Activated CD4-positive, alpha-beta T cell treated with anti-CD3 and anti-CD28 coated beads for 4 hours (primary cell): ENCODE results near the gene SLC30A3.
"Not testable (repeated sequence)": the region's sequence is repeated elsewhere in the genome, so short reads cannot be mapped to it uniquely, and the experiment has no call there.

Experiments used
- DNase-seq, 2 donors: peaks; one replicate each; pipeline ENCODE4 v3.0.0-alpha.2; 2020

The SLC30A3 gene

DNA sequence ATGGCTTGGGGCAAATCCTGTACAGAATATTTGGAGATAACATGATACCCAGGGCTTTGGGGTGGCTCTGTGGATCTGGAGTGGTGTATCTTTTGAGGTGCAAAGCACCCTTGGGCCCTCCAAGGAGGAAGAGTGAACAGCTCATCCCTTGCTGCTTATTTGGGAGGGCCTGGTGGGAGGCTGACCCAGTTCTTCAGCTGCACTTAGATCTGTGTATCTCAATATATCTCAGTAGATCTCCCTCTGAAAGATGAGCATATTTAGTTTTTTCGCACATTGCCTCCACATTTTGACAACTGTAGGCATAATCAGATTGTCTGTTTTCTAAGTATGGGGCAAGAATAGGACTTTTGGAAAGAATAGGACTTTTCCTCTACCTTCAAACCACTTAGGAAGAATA is 22.1 kb upstream of the SLC30A3 start:
- no peak for DNase-seq

DNA sequence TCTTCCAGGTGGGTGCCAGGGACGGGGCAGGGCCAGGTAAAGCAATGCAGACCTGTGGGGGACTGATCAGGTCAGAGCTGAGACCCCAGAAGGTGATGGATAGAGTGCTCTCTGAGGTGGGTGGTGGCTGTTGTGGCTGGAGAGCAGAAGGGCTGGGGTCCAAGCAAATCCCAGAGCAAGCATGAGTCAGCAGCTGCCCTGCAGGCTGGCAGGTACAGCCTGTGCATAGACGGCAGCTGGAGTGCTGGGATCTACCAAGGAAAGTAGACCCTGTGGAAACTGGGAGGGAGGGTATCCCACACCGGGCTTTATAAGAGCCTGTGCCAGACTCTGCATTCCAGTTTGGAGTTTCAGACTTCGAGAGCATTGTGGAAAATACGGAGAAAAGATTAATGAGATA is 20.0 kb upstream of the SLC30A3 start:
- DNase-seq: no peak

DNA sequence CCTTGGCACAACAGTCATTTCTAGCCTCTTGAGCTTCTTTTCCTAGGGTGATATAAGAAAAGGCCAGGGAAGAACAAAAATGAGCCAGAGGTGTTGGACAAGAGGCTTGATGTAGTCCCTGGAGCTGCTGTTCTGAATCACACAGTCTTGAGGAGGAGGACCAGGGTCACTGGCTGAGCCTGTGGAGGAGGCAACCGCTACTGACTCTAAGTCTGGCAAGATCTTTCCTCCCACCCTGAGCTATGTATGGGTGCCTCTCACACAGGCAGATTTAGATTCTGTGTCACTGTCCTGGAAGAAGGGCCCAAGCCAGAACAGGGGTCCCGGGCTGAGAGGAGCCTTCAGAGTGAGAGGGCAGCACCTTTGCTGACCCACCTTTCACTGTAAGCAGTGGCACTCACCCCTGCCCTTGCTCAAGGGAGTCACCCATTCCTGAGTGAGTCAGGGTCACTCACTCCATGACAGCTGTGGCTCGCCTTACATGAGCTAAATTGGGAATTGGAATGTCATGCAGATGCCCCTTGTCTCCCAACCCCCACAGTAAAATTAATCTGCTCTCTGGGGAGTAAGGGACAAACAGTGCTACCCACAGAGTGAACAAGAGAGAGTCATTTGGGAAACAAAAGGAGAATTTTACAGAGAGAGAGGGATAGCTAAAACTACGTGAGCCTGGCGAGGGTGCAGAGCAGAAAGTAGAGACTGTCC is 19.2 kb upstream of the SLC30A3 start, which contains the start of gene TRIM54:
TSS of gene TRIM54 (plus strand) at position 575 of the 705 bp plus-strand sequence. CDS start 303 bp downstream, outside the sequence.
- no peak for DNase-seq

DNA sequence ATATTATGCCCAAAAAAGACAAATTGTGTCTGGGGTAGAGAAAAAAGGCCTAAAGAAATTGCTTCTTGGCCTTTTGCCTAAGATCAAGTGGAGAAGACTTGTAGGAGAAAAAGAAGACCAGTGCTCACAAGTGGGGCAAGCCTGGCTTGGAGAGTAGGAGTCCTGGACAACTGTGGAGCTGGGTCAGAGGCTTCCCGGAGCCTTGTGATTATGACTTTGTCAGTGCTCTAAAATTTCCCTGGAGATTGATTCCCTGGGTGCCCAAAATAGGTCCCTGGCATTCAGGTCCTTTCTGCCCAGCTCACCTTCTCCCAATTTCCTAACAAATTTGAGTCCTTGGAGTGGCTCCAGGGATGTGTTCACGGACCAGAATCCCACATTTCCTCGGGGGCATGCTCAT is 18.6 kb upstream of the SLC30A3 start:
- no peak for DNase-seq

DNA sequence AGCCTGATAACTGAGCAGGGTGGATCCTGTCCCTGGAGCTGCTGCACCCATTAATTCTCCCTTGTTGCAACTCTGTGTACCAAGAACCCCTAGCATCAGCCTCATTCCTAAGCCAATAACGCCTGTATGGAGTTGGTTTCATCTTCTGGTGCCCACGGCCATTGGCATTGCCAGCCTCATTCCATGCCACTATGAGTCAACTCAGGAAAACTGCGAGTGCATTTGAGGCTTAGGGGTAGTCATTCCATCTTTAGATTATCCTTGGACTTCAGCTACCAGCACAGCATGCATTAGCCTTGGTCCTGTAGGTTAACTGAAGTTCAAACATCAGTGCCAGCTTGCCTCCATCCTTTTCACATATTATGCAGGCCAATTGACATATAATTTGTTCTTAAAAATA is 18.0 kb upstream of the SLC30A3 start:
- DNase-seq: no peak

DNA sequence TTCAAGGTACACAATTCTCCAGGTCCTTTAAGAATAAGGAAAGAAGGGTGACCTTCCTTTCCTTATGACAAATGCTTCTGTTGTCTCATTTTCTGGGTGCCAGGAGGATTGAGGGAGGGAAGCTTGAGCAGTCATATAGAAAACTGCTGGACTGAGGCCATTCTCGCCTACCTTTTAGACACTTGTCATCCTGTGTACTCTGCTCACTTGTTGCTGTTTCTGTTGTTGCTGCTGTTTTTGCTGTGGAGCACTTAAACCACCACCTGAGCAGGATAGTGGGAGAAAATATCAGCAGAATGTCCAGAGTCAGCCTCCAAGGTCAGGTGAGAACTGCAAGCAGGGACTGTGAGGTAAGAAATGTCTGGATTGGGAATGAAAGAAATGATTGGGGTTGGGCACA is 15.2 kb upstream of the SLC30A3 start:
- DNase-seq: no peak

DNA sequence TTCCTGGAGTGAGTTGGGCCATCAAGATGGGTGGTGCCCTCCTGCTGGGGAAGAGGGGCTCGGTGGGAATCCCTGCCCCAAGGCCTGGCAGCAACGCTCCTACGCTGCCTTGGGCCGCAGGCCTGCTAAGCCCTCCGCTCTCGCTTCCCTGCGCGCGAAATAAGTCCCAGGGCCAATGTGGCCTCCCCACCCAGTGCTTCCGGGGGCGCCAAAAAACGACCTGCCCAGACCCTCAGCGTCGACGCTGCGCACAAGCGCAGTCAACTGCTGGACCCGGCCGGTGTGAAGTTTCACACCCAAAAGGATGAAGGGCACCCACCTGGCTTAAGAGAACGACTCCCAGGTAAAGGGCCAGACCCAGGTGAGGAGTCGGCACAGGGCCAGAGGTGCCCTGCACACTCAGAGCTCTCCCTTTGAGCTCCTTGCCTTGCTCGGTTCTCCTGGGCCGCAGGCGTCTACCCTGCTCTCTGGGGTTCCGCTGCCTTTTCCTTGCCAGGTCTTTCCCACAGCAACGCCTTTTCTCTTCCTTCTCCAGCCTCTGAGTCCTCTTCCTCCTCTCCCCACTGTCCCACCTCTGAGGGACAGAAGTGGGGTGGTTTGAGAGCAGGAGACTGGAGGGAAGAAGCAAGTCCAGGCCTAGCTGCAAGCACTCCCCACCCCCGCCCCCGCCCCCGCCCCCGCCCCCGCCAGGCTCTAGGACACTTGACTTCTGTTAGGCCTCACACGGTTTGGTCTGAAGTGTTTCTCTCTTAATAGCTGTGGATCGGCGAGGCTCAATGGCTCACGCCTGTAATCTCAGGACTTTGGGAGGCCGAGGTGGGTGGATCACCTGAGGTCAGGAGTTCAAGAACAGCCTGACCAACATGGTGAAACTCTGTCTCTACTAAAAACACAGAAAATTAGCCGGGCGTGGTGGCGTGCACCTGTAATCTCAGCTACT is 12.6 kb upstream of the SLC30A3 start, which contains the start of gene DNAJC5G:
TSS of gene DNAJC5G (plus strand) at position 223 of the 940 bp plus-strand sequence. CDS start 1,296 bp downstream, outside the sequence.
- no peak for DNase-seq

DNA sequence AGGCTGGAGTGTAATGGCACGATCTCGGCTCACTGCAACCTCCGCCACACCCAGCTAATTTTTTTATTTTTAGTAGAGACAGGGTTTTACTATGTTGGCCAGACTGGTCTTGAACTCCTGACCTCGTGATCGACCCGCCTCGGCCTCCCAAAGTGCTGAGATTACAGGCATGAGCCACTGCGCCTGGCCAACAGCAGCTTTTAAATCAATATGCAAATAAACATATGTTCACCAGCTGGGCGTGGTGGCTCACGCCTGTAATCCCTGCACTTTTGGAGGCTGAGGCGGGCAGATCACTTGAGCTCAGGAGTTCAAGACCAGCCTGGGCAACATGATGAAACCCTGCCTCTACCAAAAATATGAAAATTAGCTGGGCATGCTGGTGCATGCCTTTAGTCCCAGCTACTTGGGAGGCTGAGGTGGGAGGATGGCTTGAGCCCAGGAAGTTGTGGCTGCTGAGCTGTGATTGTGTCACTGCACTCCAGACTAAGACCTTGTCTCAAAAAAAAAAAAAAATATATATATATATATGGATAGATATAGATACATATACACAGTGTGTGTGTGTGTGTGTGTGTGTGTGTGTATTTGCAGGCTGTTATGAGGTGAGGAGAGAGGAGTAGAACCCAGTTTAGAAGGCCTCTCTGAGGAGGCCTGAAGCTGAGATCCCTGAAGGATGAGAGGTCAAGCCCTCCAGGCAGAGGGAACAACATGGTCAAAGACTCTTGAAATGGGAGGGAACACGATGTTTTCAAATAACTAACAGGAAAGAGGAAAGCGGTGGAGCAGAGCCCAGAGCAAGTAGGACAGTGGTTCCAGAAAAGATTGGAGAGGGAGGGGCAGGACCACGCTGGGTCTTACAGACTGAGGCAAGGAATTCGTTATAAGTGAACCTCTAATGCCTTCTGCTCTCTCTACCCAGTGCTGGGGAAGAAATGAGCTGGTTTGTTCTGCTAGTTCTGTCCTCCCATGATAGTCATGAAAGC is 10.0 kb upstream of the SLC30A3 start:
- not testable (repeated sequence) for DNase-seq

DNA sequence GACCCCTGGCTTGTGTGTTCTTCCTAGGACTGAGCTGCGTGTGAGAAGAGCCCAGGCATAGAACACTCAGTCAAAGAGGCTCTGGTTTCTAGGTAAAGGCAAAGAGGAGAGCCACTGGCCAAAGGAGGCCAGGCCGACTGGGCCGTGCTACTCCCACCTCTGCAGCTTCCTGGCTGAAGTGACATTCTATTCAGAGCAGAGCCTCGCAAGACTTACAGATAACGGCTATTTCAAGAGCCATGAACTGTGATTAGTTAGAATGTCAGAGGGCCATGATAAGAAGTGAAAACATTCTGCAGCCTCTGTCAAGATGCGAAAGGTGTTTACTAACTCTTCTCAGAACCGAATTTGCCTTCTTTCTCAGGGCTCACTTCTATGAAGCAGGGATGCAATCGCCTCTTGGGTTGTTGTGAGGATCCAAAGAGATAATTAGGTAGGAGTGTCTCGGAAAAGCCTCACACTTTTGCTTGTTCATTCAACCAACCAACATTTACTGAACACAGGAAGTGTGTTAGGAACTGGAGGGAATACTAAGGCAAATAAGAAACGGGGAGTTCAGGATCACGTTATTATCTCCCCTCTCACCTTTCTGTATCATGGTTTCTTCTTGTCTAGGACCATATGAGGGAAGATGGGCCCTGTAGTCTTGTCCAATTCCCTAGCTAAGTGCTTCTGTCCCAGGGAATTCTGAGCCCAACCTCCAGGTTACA is 8.9 kb upstream of the SLC30A3 start:
- DNase-seq: no peak

DNA sequence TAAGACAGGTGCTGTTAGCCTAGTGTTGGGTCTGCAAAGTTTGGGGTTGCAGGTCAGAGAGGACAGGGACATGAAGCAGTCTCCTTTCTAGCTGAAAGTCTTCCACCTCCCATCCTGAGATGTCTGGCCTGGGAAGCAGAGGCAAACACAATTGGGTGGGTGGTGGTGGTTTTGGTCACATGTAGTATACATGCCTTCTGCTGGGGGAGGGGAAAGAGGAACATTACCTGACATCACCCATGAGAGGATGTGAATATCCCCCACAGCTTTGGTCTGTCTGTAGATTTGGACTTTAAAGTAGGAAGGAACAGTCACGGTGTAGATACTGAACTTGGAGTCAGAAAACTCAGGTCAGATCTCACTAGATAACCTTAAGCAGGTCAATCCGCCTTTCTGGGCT is 7.8 kb upstream of the SLC30A3 start:
- no peak for DNase-seq

DNA sequence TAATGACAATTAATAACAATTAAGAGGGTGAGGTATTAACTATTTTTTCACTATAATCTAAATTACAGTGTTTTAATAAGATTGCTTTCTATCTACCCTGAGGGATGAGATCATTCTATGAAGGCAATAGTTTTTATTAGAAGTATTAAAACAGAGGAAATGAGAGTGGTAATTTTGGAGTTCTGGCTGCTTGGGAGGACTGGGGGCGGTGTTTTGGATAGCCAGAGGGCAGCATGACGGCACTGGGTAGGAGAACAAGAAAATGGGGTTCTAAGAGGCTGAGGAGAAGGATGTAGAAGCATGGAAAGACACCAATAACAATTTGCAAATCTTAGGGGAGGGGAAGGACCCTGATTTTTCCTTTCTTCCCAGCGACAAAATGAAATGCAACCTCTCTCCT is 7.3 kb upstream of the SLC30A3 start:
- DNase-seq: no peak

DNA sequence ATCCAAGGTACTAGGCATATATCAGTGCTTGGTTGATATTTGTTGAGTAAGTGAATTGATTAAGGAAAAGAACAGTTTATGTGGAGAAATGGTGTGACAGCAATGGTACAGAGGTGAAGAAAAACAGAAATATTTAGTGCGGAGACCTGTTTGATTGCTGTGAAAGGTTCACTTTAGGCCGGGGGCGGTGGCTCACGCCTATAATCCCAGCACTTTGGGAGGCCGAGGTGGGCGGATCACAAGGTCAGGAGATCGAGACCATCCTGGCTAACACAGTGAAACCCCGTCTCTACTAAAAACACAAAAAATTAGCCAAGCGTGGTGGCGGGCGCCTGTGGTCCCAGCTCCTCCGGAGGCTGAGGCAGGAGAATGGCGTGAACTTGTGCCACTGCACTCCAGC is 5.4 kb upstream of the SLC30A3 start:
- not testable (repeated sequence) for DNase-seq

DNA sequence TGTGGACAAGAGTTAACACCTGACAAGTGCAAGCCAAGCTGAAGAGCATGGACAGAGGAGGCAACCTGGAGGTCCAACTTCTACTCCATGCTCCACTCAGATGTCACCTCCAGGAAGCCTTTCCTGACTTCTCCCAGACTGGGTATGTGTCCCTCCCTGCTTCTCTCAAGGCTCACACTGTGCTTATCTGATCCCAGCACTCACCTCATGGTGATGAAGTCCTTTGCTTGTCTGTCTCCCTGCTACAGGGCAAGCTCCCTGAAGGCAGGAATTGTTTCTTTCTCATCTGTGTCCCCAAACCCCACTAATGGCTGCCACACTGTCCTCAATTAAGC is 2.7 kb upstream of the SLC30A3 start:
- DNase-seq: no peak

DNA sequence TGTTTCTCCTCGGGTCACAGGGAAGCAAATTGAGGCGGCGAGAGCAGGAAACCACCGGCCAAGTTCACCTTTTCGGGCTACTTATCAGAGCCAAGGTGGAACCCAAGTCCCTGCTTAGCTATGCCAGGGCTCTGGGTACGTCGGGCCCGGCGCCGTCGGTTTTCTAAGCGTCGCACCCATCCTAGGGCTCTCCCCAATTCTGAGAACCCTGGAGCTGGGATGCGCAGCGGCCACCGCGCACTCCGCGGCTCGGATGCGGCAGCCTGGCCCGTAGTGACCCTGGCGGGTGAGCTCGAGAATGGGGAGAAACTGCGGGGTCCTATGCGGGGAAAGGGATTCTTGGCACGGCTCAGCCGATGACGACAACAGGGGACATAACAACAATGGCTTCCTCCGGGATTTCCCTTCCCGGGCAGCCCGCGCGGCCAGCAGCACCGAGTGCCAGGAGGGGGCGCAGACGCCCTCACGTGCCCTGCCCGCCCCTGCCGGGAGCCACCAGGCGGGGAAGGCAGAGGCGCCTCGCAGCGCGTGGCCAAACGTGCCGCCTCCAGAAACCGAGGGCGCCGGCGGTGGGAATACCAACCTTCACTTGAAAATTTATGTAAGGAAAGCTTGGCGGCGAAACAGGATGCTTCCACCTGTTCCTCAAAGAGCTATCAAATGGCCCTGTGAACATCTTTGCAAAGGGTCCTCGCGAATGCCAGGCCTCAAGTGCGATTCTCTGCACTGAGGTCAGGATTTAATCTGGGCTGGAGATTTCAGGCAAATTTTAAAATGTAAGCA is 2.1 kb upstream of the SLC30A3 start:
- peak; percentile 51 to 53 for DNase-seq

DNA sequence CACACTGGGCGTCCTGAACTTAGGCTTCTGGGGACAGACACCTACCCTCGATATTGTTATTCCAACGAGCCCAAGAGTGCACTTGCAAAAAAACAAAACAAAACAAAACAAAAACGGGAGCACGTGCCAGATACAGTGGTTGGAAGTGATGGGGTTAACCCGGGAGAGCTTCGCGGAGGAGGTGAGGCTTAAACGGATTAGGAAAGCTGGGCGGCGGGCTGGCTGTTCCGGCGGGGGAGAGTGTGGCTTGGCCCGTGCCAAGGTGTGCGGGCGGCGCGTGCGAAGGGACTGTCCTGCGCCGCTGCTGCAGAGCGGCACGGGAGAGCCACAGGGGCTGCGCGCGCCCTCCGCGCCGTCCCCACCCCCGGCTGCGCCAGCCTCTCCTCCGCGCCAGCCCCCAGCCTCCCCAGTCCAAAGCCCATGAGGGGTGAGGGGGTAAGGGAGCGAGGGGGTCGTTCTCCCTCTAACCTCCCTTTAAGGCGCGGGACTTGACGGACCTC is 1.5 kb upstream of the SLC30A3 start:
- no peak for DNase-seq

DNA sequence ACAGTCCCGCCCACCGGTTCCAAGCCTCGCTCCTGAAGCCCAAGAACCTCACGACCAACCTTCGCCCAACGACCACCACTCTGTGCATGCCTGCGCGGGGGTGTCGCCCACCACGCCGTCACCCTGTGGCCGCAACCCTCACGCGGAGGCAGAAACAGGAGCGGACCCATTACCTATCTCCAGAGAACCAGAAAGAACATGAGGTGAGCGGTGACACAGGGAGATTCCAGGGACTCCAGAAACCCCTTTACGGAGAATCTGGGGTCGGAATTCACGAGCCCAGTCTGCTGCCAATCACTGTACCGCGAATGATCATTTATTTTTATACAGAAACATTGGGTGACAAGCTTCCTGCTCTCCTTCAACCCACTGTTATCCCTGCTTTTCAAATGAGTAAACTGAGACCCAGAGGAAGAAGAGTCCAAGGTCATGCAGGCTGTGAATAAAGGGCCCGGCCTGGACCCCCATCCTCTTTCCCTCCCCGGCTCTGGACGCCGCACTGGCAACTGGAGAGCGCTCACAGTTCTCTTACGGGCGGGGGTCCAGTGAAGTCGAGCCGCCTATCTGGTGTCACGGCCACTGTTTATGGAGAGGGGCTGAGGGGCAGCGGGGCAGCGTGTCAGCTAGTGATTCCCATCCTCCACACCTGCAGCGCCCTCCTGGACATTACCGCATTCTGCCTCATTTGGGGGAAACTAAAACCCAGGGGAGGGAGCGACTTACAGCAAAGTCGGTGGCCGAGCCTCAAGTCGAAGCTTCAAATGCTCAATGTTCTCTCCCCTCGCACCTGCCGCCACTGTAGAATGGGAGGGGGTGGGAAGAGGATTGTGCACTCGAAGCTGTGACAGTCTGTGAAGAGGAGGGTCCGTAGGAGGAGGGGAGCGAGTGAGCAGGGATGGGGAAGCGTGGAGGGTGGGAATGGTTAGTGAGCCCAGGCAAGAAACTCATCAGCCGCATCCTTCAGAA is 723 bp upstream of the SLC30A3 start:
- DNase-seq: no peak

DNA sequence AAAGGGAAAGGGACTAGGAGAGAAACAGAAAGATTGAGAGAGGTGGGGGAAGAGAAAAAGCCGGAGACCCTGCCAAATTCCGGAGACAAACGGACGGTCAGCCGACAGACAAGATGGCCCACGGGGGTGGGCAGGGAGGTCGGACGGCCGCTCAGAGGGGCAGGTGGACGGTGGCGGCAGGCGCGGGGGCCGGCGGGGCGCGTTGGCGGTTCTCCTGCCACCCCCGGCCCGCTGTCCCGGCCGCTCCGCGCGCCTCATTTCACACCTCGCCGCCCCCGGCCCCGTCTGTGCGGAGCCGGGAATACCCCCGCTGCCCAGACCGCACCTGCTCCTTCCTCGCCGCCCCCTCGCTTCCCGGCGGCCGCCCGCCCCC is 935 bp downstream of the SLC30A3 start:
- no peak for DNase-seq

DNA sequence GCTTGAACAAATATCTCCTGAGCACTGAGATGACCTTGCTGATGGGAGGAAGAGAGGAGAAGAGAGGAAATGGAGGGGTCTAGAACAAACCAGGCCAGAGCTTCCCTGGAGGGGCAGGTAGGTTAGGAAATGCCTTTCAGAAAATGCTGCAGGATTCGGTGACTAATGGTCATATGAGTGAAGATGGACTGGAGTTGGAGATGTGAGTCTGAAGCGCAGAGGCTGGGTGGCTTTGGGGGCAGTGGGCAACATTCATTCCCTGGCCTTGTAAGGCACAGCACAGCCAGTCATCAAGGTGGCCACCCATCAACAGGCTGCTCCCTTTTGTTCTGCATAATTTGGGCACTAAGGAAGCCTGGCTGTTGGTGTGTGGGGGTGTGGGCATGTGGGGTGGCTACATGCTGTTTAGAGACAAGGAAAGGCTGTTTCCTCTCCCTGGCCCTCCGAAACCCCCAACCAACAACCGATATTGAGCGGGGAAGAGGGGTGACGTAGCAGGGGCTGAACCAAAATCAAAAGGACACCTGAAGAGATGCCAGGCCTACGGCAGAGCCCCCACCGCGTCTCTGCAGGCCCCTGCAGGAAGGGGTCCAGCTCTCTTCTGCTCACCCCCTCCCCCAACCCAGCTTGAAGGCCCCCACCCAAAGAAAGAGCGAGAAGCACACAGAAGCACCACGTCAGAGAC is 1.5 kb downstream of the SLC30A3 start:
- DNase-seq: no peak

DNA sequence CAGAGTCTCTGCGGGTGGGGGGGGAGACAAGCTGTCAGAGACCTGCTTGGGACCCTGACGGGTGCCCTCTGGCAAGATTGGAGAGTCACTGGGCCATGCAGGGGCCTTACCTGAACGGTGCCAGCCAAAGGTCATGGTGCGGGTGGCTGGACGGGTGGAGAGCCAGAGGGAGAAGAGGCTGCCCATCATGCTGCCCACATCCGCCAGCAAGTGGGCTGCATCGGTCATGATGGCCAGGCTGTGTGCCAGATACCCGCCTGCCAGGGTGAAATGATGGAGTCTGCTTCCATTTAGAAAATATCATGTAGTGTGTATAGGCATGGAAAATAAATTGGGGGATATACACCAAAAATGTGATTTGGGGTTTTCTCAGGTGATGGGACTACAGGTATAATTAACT is 4.8 kb downstream of the SLC30A3 start:
- no peak for DNase-seq
